Mucosa of gallbladder (tissue), 1 donor: ENCODE results near the gene MACO1. TPM values are rescaled to one million over a fixed set of nuclear protein-coding genes. Genes with fewer than 3 reads are reported as not detected.
"Not testable (repeated sequence)": the region's sequence is repeated elsewhere in the genome, so short reads cannot be mapped to it uniquely, and the experiment has no call there.

Experiments
- DNase-seq: peaks from one replicate; pipeline ENCODE4 v3.0.0-alpha.2; 2020; ENCODE audit warnings: low spot score
- total RNA-seq: library from RNA; stranded (reverse); gene quantifications from one replicate; pipeline ENCODE4 v1.2.1, GENCODE V29; 2021
- donor health status: DM: no; HTN: no; CAD: no.

The MACO1 gene
- total RNA-seq, 1 donor from 2014 or later, result 29.9 TPM

GRCh38 chr1:25425098-25426085 is 5.3 kb upstream of the MACO1 start:
- DNase-seq, result peak; percentile 52

GRCh38 chr1:25427696-25428095 is 3.0 kb upstream of the MACO1 start:
- DNase-seq, result no peak

GRCh38 chr1:25428475-25429166 is 2.1 kb upstream of the MACO1 start:
- no peak for DNase-seq

GRCh38 chr1:25430967-25431881 is 527 bp downstream of the MACO1 start:
- no peak for DNase-seq

- DNase-seq, result no peak
Measured at GRCh38 chr1:25431955-25432719, 1.4 kb downstream of the MACO1 start.

DNA sequence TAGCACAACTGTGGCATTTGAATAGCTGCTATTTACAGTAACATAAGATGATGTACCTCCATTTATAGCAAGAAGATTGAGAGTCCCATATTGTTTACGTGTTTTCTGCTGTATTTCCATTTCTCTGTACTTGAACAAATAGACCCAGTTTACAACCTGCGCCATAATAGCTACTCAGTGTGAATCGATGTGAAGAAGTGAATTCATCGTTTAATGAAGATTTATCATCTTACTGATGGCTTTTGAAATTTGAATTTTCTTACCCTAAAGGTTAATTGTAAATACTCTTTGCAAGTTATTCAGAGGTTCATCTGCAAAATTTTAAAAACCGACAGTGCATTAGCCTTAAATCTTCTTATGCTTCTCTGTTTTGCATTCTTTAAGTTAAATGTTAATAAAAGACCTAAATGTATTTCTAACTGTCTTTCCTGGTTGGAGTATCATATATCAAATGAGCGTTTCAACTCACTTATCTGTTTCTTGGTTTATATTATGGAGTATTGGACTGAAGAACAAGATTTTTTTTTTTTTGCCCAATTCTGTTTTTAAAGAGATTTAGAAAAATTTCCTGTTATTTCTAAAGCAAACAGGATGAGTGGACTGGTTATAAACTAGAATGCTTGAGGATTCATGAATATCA is 2.2 kb downstream of the MACO1 start:
- no peak for DNase-seq

- no peak for DNase-seq
Measured at GRCh38 chr1:25433389-25434186, 2.9 kb downstream of the MACO1 start.

GRCh38 chr1:25435397-25436108 is 4.9 kb downstream of the MACO1 start:
- DNase-seq, result no peak

- no peak for DNase-seq
Measured at GRCh38 chr1:25437672-25438071, 7.0 kb downstream of the MACO1 start.

DNA sequence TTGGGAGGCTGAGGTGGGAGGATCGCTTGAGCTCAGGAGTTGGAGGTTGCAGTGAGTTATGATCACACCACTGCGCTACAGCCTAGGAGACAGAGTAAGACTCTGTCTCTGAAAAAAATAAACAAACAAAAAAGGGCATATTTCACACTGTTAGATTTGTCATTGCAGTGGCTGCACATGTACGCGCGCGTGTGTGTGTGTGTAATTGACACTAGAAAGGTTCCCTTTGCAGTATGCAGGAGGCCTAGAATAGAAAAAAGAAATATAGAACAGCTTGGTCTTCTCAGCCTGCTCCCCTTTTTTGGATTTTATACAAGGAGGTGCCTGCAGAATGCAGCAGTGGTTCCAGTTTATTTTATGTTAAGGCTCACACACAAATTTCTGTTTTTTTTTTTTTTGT is 8.6 kb downstream of the MACO1 start:
- no peak for DNase-seq

GRCh38 chr1:25442178-25442577 is 11.5 kb downstream of the MACO1 start:
- no peak for DNase-seq

GRCh38 chr1:25443030-25443699 is 12.5 kb downstream of the MACO1 start:
- DNase-seq, result no peak

GRCh38 chr1:25444604-25445003 is 13.9 kb downstream of the MACO1 start:
- not testable (repeated sequence) for DNase-seq

GRCh38 chr1:25445993-25446538 is 15.4 kb downstream of the MACO1 start:
- DNase-seq, result no peak

DNA sequence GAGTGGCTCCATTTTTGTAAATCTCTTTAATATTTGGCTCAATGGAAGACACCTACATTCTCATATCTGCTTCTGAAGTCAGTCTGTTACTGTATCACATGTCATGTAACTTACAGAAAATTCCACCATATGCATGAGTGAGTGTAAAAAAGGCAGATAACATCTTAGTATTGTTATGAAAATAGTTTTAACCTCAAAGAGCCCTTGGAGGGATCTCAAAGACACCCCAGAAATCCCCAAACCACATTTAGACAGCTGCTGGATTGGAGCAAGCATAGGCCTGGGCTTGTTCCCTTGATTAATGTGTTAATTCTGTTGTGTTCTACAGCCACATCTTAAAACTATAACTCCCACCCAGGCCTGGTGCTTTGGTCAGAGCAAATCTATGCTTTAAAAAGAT is 16.9 kb downstream of the MACO1 start:
- DNase-seq, result no peak

GRCh38 chr1:25450891-25451290 is 20.2 kb downstream of the MACO1 start:
- no peak for DNase-seq

DNA sequence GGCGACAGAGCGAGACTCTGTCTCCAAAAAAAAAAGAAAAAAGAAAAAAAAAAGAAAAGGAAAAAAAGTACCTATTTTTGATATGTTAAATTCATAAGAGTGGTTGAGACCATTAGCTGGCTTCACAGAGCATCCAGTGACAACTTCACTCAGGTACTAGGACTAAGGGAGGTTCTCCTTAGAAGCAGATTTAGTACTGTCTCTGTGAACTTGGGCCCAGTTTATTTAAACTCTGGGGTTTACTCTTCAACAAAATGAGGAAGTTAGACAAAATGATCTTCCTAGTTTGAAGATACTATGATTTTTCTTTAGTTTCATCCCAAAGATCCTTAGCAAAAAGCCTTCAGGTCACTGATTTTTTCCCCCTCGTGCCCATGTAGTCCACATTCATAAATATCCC is 21.2 kb downstream of the MACO1 start:
- no peak for DNase-seq

DNA sequence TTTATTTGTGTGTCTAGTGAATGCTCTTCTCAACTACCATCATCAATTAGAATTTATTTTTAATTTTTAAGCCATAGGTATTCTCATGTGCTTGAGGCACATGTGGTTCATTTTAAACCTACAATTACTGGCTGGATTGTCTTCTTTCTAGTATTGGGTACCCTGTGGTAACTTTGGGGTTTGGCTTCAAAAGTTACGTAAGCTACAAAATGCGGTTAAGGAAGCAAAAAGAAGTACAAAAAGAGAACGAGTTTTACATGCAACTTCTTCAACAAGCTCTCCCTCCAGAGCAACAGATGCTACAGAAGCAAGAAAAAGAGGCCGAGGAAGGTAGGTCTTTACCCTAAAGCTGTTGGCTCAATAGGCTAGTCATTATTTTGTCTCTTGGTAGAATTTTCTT is 25.8 kb downstream of the MACO1 start:
- no peak for DNase-seq
